ENCODE measurements around the gene NHERF1. TPM values are rescaled to one million over a fixed set of nuclear protein-coding genes. Genes with fewer than 3 reads are reported as not detected.

NHERF1 gene
- total and polyA plus RNA-seq, 2 of the 13 experiments (the other 11 are each of a cell fraction or from before 2014, with no cell fraction given): 169 to 269 TPM

DNA sequence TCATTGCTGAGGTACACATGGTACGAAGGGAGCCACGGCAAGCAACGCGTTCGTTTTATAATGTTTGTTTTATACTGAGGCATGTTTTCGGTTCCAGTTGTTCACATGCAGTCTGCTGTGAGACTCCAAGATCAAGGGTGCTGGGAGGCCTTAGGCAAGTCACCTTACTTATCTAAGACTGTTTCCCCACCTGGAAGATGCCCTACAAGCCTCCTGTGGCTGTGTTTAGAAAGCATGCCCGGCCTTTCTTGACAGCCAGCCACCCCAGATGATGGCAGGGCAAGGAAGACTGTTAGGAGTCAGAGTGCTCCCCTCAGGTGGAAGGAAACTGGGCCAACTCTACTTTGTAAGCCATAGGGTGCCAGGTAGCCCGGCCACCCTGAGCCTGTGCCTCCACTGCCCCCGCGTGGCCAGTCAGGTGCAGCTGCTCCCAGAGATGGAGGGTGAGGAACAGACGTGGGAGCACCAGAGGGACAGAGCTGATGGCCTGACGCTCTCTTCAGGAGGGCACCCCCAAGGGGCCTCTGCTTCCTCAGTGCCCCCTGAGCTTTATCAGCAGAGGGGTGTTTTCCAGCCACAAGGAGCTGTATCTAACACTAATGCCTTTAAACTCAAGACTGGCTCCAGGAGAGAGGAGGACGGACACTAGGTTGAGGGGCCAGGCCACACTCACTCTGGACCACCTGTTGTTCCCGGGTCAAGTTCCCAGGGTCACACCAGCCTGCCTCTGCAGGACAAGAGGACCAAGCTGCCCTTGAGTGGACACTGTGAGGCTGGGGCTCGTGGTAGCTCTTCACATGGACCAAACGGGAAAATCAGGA, 22.3 kb downstream of the NHERF1 start (continued):
- TF ChIP-seq UBTF (CRISPR knock-in tag; IDR thresholded peaks at IDR 0.05): peak; percentile 69
- no peak for TF ChIP-seq DZIP1 (CRISPR knock-in tag; IDR thresholded peaks at IDR 0.05)
- TF ChIP-seq SP2 (CRISPR knock-in tag; IDR thresholded peaks at IDR 0.05): no peak
- no peak for TF ChIP-seq ZNF34 (CRISPR knock-in tag; IDR thresholded peaks at IDR 0.05; ENCODE audit: borderline replicate concordance)
- peak; percentile 28; the same call in 1 of the 2 replicates for TF ChIP-seq NFYC (CRISPR knock-in tag; IDR thresholded peaks at IDR 0.05)
- peak; percentile 99 for TF ChIP-seq RAD21 (CRISPR knock-in tag; IDR thresholded peaks at IDR 0.05)
- TF ChIP-seq NR2C2 (CRISPR knock-in tag; IDR thresholded peaks at IDR 0.05; ENCODE audit: borderline replicate concordance): no peak
- TF ChIP-seq LRRFIP1 (CRISPR knock-in tag; conservative IDR thresholded peaks at IDR 0.05): no peak
- 0 out of 2 replicates have a peak, but pooled peaks have one; percentile 54 for TF ChIP-seq ZBTB20 (CRISPR knock-in tag; IDR thresholded peaks at IDR 0.05; ENCODE audit: borderline replicate concordance, low read depth)
- TF ChIP-seq, protein P1, sequence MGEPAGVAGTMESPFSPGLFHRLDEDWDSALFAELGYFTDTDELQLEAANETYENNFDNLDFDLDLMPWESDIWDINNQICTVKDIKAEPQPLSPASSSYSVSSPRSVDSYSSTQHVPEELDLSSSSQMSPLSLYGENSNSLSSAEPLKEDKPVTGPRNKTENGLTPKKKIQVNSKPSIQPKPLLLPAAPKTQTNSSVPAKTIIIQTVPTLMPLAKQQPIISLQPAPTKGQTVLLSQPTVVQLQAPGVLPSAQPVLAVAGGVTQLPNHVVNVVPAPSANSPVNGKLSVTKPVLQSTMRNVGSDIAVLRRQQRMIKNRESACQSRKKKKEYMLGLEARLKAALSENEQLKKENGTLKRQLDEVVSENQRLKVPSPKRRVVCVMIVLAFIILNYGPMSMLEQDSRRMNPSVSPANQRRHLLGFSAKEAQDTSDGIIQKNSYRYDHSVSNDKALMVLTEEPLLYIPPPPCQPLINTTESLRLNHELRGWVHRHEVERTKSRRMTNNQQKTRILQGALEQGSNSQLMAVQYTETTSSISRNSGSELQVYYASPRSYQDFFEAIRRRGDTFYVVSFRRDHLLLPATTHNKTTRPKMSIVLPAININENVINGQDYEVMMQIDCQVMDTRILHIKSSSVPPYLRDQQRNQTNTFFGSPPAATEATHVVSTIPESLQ (CRISPR knock-in tag; conservative IDR thresholded peaks at IDR 0.05): 0 out of 2 replicates have a peak, but pooled peaks have one; percentile 76
- TF ChIP-seq ZNF275 (CRISPR knock-in tag; IDR thresholded peaks at IDR 0.05; ENCODE audit: borderline replicate concordance): no peak
